Measurements from ENCODE around the gene KCNK6.

KCNK6 gene

GRCh38 chr19:38319421-38320258 is at the start of gene KCNK6:
Gene KCNK6 (plus strand): TSS chr19:38319845. CDS start chr19:38319951, 106 bp downstream.
- peak; percentile 72 for DNase-seq
- CTCF ChIA-PET, result interaction anchor here (1.0 to 1.9 kb wide), 3 partner anchors 11 to 41 kb away, joined by 3 to 8 read pairs (median 4); partner anchors contain the start of gene CATSPERG
- peaks cover 3% of the 10 kb centered on the region for H3K27me3 Mint-ChIP-seq
- no peaks in the 10 kb centered on the region for H3K9me3 Mint-ChIP-seq
- H3K27ac Mint-ChIP-seq, result peak within 1 kb of the TSS; percentile 74
- peaks cover 9% of the 10 kb centered on the region for H3K36me3 Mint-ChIP-seq
- H3K4me1 Mint-ChIP-seq, result peaks cover 65% of the 10 kb centered on the region
- peak within 1 kb of the TSS; percentile 84 for H3K4me3 Mint-ChIP-seq

GRCh38 chr19:38270587-38271167 is 49.0 kb upstream of the KCNK6 start:
- Mint-ChIP-seq H3K4me3 (no peak overlapping the region), H3K9me3 (no peaks in the 10 kb centered on the region), H3K27ac (no peak overlapping the region), H3K36me3 (no peaks in the 10 kb centered on the region), H3K4me1 (peaks cover 3% of the 10 kb centered on the region), H3K27me3 (peaks cover 5% of the 10 kb centered on the region)
- CTCF ChIA-PET, result no interaction called here
- no peak for DNase-seq

- CTCF ChIA-PET, result no interaction called here
- Mint-ChIP-seq H3K36me3 (no peaks in the 10 kb centered on the region), H3K4me1 (no peaks in the 10 kb centered on the region), H3K9me3 (no peaks in the 10 kb centered on the region), H3K27ac (no peak overlapping the region), H3K27me3 (no peaks in the 10 kb centered on the region), H3K4me3 (no peak overlapping the region)
- DNase-seq, result no peak
These were observed 46.1 kb upstream of the KCNK6 start for GRCh38 chr19:38273499-38273898.

GRCh38 chr19:38274739-38275138 is 44.9 kb upstream of the KCNK6 start:
- no peak for DNase-seq
- Mint-ChIP-seq H3K36me3 (no peaks in the 10 kb centered on the region), H3K9me3 (no peaks in the 10 kb centered on the region), H3K4me1 (no peaks in the 10 kb centered on the region), H3K27me3 (no peaks in the 10 kb centered on the region), H3K27ac (no peak overlapping the region), H3K4me3 (no peak overlapping the region)
- CTCF ChIA-PET, result interaction anchor here (0.6 kb wide), 1 partner anchor 153 kb away, joined by 4 read pairs; no protein-coding TSS in a partner anchor

- Mint-ChIP-seq H3K4me3 (no peak overlapping the region), H3K27me3 (no peaks in the 10 kb centered on the region), H3K27ac (no peak overlapping the region), H3K4me1 (peaks cover 5% of the 10 kb centered on the region), H3K36me3 (no peaks in the 10 kb centered on the region), H3K9me3 (no peaks in the 10 kb centered on the region)
- DNase-seq, result no peak
- CTCF ChIA-PET, result no interaction called here
These were observed 42.6 kb upstream of the KCNK6 start for GRCh38 chr19:38276942-38277517.

GRCh38 chr19:38277549-38277948 is 42.1 kb upstream of the KCNK6 start:
- no peak overlapping the region for H3K4me3 Mint-ChIP-seq
- peaks cover 10% of the 10 kb centered on the region for H3K4me1 Mint-ChIP-seq
- CTCF ChIA-PET, result no interaction called here
- no peaks in the 10 kb centered on the region for H3K36me3 Mint-ChIP-seq
- no peaks in the 10 kb centered on the region for H3K27me3 Mint-ChIP-seq
- H3K9me3 Mint-ChIP-seq, result no peaks in the 10 kb centered on the region
- no peak overlapping the region for H3K27ac Mint-ChIP-seq
- no peak for DNase-seq

- CTCF ChIA-PET, result interaction anchor here (1.0 kb wide), 1 partner anchor 42 kb away, joined by 3 read pairs; the partner anchor contains the start of gene KCNK6
- H3K4me3 Mint-ChIP-seq, result no peak overlapping the region
- peaks cover 11% of the 10 kb centered on the region for H3K4me1 Mint-ChIP-seq
- H3K9me3 Mint-ChIP-seq, result no peaks in the 10 kb centered on the region
- no peak for DNase-seq
- no peak overlapping the region for H3K27ac Mint-ChIP-seq
- no peaks in the 10 kb centered on the region for H3K36me3 Mint-ChIP-seq
- H3K27me3 Mint-ChIP-seq, result no peaks in the 10 kb centered on the region
These were observed 41.5 kb upstream of the KCNK6 start for GRCh38 chr19:38277969-38278680.

- no peak overlapping the region for H3K27ac Mint-ChIP-seq
- no peak for DNase-seq
- H3K4me3 Mint-ChIP-seq, result no peak overlapping the region
- no peaks in the 10 kb centered on the region for H3K36me3 Mint-ChIP-seq
- no peaks in the 10 kb centered on the region for H3K9me3 Mint-ChIP-seq
- no peaks in the 10 kb centered on the region for H3K27me3 Mint-ChIP-seq
- peaks cover 11% of the 10 kb centered on the region for H3K4me1 Mint-ChIP-seq
- CTCF ChIA-PET, result interaction anchor here (1.0 kb wide), 1 partner anchor 41 kb away, joined by 3 read pairs; the partner anchor contains the start of gene KCNK6
These were observed 40.9 kb upstream of the KCNK6 start for GRCh38 chr19:38278751-38279150.

GRCh38 chr19:38280030-38280921 is 39.4 kb upstream of the KCNK6 start:
- no peak overlapping the region for H3K27ac Mint-ChIP-seq
- no peaks in the 10 kb centered on the region for H3K9me3 Mint-ChIP-seq
- no peak for DNase-seq
- H3K27me3 Mint-ChIP-seq, result no peaks in the 10 kb centered on the region
- H3K4me1 Mint-ChIP-seq, result peaks cover 15% of the 10 kb centered on the region
- CTCF ChIA-PET, result no interaction called here
- no peak overlapping the region for H3K4me3 Mint-ChIP-seq
- no peaks in the 10 kb centered on the region for H3K36me3 Mint-ChIP-seq

GRCh38 chr19:38281811-38282566 is 37.7 kb upstream of the KCNK6 start:
- H3K9me3 Mint-ChIP-seq, result no peaks in the 10 kb centered on the region
- no peaks in the 10 kb centered on the region for H3K27me3 Mint-ChIP-seq
- no peaks in the 10 kb centered on the region for H3K36me3 Mint-ChIP-seq
- DNase-seq, result no peak
- peaks cover 15% of the 10 kb centered on the region for H3K4me1 Mint-ChIP-seq
- CTCF ChIA-PET, result no interaction called here
- H3K4me3 Mint-ChIP-seq, result no peak overlapping the region
- H3K27ac Mint-ChIP-seq, result no peak overlapping the region

- Mint-ChIP-seq H3K36me3 (no peaks in the 10 kb centered on the region), H3K4me3 (no peak overlapping the region)
These were observed 36.4 kb upstream of the KCNK6 start for GRCh38 chr19:38283271-38283670.

GRCh38 chr19:38284422-38284821 is 35.2 kb upstream of the KCNK6 start:
- H3K27me3 Mint-ChIP-seq, result no peaks in the 10 kb centered on the region
- no peak overlapping the region for H3K27ac Mint-ChIP-seq
- DNase-seq, result no peak
- no peaks in the 10 kb centered on the region for H3K36me3 Mint-ChIP-seq
- CTCF ChIA-PET, result interaction anchor here (1.6 kb wide), 1 partner anchor 10 kb away, joined by 5 read pairs; no protein-coding TSS in a partner anchor
- H3K9me3 Mint-ChIP-seq, result no peaks in the 10 kb centered on the region
- peaks cover 15% of the 10 kb centered on the region for H3K4me1 Mint-ChIP-seq
- H3K4me3 Mint-ChIP-seq, result no peak overlapping the region

More at GRCh38 chr19:38283271-38283670, 36.4 kb upstream of the KCNK6 start:
- CTCF ChIA-PET, result no interaction called here
- Mint-ChIP-seq H3K4me1 (peaks cover 15% of the 10 kb centered on the region), H3K27ac (no peak overlapping the region), H3K27me3 (no peaks in the 10 kb centered on the region), H3K9me3 (no peaks in the 10 kb centered on the region)
- DNase-seq, result no peak

GRCh38 chr19:38285567-38285966 is 34.1 kb upstream of the KCNK6 start:
- Mint-ChIP-seq H3K4me3 (no peak overlapping the region), H3K36me3 (no peaks in the 10 kb centered on the region), H3K27me3 (no peaks in the 10 kb centered on the region), H3K27ac (no peak overlapping the region), H3K9me3 (no peaks in the 10 kb centered on the region), H3K4me1 (peaks cover 15% of the 10 kb centered on the region)
- no peak for DNase-seq
- CTCF ChIA-PET, result interaction anchor here (1.6 kb wide), 1 partner anchor 9 kb away, joined by 5 read pairs; no protein-coding TSS in a partner anchor

Data from activated naive CD4-positive, alpha-beta T cell treated with anti-CD3 and anti-CD28 coated beads, Interleukin-2, amount 10 ng/mL, durations not matched to agents 7 days and 5 days (primary cell).